IPS-18c (cell line): Measurements from ENCODE around the gene PRDM8.

ENCODE experiments used
- H3K4me3 ChIP-seq: 2 replicates; pipeline ENCODE4 v1.7.0; 2013; ENCODE audit warnings: low read depth, mild to moderate bottlenecking, low read length, moderate library complexity; ENCODE audit not compliant: insufficient read depth
- H3K9me3 ChIP-seq: one replicate; pipeline ENCODE4 v1.6.1; 2013; ENCODE audit warnings: mild to moderate bottlenecking, low read length, moderate library complexity; ENCODE audit not compliant: control insufficient read depth, insufficient read depth

The PRDM8 gene

DNA sequence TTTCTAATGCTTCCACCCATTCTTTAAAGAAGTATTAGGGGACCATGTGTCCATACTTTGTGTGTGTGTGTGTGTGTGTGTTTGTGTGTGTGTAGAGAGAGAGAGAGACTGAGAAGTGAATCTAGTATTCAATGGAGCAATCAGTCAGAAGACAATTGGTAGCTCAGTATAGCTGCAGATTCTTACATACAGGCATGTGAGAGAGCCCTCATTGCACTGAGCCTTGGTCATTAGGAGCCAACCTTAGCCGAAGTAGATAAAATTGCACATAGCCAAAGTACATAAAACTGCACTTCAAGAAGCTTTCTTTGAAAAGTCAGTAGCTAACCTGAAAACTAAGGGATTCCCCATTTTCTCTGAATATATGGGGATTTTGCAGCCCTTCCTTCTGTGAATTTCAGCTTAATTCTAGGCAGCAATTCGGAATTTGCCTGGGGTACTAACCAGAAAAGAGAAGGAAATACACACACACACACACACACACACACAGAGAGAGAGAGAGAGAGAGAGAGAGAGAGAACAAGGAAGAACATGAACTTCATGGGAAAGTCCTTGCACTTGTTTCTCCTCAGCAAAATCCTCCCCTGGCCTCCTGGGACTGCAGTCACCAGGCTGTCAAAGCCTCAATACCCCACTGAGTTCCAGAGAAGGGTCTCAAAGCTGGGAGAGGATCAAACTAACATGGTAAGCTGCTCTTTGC, 1.7 kb upstream of the PRDM8 start:
- no peaks in the 10 kb centered on the region for H3K9me3 ChIP-seq
- no peak overlapping the region for H3K4me3 ChIP-seq

DNA sequence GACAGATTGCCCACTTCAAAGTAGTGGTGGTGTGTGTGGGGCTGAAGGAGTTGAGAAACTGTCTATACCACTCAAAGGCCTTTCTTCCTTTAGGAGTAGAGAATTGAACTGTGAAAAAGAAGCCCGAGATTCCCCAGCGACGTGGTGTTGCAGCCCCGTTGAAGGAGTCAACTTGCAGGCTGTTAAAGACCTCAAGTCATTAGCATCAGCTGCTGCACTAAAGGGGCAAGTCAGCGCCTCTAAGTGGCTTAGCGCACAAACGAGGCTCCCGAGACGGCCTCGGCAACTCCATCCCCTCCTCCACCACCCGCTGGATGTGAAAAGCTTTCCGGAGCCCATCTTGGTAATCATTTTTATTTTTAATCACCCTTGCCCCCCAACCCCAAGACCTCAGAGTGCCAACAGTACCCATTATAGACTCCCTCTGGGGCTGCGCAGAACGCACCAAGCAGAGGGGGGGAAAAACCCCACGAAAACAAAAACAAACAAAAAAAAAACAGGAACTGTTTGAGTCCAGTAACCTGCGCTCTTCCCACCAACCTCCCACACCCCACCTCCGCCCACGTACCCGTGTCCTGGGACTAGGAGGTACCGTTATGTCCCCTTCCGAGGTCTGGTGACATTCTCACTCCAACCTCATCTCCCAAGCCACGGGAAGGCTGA, 913 bp upstream of the PRDM8 start:
- no peaks in the 10 kb centered on the region for H3K9me3 ChIP-seq
- no peak overlapping the region for H3K4me3 ChIP-seq

DNA sequence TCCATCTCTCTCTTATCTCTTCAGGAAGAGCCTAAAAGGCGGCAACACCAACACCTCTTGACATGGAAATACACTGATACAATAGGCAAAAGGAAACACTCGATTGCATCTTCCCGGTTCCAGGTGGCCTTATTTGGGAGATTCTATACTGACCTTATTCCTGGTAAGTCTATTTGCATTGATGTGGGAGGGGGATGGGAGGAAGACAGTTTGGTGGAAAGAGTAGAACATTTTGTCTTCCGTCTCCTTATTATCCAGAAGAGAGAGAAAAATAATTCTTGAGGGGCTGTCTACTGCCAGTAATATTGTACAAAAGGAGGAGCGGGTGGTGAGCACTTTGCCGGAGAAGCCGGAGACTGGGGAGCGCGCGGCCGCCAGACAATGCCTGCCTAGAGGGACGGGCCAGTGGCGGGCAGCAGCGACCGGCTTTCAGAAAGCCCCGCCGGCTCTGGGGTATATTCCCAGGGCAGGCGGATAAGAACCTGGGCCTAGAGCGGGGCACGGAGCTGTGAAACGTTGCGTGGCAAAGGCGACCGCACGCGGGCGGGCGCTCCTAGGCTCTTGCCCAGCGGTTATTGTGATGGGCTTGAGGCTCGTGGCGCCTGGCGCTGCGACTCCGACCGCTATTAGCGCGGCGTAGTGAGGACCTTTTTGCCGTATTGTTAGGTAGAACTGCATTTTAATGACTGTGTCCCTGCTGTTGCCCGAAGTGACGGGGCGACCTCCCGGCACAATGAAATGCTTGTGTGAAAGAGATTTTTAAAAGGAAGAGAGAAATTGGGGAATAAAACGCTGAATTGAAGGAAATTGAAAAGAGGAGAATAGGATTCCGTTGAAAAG, 518 bp downstream of the PRDM8 start:
- H3K4me3 ChIP-seq = peak overlapping the region; percentile 42

DNA sequence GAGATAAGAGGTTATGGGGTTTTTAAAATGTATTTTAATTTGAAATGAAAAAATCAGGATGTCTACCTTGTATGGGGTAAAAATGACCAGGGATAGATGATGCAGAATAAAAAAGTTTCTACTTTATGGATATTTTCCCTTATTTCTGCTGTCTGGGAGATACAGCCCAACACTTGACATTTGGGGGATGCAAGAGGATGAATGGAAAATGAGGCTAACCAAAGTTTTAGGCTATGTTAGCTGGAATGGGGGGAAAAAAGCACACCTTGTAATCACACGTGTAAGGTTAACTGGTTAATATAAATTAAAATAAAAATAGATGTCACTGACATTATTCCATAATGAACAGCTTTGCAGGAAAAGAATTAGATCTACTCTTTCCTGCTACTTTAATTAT, 1.1 kb downstream of the PRDM8 start:
- Histone ChIP-seq H3K9me3 (no peaks in the 10 kb centered on the region), H3K4me3 (no peak overlapping the region)

More for the DNA sequence above, 518 bp downstream of the PRDM8 start:
- no peaks in the 10 kb centered on the region for H3K9me3 ChIP-seq

DNA sequence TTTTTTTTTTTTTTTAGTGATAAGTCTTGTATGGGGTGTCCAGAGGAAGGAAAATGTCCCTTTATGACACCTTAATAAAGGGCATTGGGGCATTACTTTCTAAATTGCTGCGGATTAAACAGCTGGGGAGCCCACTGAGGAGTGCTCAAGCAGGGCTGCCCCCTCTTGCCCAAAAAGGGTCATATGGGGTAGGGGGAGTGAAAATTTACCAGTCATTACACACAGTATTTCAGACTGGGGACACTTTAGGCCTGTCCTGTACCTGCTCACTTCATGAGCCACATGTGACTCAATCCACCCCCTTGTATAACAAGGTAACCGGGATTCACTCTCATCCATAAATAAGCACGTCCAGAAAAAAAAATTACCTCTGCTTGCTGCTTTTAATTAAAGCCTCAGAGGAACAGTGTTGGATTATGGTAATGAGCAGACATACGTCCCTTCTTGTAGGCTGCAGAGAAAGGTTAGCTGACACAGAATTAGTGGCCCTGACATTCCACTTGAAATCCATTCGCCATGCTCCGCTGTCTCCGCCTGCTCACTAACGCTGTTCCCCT, 1.8 kb downstream of the PRDM8 start:
- no peaks in the 10 kb centered on the region for H3K9me3 ChIP-seq
- no peak overlapping the region for H3K4me3 ChIP-seq

DNA sequence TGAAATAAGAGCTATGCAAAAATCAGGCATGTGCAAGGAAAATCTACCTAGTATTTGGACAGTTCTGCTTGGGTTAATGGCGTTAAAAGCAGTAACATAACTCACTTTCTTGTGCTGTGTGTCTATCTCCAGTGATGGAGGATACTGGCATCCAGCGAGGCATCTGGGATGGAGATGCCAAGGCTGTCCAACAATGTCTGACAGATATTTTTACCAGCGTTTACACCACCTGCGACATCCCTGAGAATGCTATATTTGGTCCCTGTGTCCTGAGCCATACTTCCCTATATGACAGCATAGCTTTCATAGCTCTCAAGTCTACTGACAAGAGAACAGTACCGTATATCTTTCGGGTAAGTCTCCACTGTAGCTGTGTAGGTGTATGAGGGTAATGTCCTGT, 2.6 kb downstream of the PRDM8 start:
- H3K9me3 ChIP-seq = no peaks in the 10 kb centered on the region
- H3K4me3 ChIP-seq = no peak overlapping the region

DNA sequence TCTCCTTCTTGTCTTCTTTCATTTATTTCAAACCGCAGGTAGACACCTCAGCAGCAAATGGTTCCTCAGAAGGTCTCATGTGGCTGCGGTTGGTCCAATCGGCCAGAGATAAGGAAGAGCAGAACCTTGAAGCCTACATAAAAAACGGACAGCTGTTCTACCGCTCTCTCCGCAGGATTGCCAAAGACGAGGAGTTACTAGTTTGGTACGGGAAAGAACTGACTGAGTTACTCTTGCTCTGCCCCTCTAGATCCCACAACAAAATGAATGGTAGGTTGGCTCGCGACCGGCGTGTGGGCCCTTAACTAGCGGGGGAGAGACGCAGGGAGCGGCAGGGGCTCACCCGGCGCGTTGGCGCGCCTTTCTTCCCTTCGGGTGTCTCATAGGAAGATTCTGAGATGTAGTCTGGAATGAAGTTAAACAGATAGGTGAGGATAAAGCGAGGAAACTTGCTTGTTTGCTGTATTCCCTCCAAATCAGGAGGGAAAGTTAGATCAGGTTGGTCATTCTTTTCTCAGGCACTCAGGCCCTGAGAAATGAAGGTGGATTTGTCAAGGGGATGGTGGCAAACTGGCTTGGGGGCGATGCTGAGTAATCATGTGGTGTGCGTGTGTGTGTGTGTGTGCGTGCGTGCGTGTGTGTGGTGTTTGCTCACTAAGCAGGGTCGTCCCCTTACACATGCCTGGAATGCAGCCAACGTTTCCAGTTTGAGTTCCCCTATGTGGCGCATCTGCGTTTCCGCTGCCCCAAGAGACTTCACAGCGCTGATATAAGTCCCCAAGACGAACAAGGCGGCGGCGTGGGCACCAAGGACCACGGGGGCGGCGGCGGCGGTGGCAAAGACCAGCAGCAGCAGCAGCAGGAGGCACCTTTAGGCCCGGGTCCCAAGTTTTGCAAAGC, 4.2 kb downstream of the PRDM8 start:
- H3K4me3 ChIP-seq = peak overlapping the region; percentile 16; the same call in 1 of the 2 replicates

DNA sequence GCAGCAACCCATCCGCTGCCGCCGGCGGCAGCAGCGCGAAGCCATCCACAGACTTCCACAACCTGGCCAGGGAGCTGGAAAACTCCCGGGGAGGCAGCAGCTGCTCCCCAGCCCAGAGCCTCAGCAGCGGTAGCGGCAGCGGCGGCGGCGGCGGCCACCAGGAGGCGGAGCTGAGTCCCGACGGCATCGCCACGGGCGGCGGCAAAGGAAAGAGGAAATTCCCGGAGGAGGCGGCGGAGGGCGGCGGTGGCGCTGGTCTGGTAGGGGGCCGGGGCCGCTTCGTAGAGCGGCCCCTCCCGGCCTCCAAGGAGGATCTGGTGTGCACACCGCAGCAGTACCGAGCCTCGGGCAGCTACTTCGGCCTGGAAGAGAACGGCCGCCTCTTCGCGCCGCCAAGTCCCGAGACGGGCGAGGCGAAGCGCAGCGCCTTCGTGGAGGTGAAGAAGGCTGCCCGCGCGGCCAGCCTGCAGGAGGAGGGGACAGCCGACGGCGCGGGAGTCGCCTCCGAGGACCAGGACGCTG, 4.9 kb downstream of the PRDM8 start:
- Histone ChIP-seq H3K4me3 (peak overlapping the region; percentile 16; the same call in 1 of the 2 replicates), H3K9me3 (no peaks in the 10 kb centered on the region)

More for the DNA sequence above, 4.2 kb downstream of the PRDM8 start:
- no peaks in the 10 kb centered on the region for H3K9me3 ChIP-seq

DNA sequence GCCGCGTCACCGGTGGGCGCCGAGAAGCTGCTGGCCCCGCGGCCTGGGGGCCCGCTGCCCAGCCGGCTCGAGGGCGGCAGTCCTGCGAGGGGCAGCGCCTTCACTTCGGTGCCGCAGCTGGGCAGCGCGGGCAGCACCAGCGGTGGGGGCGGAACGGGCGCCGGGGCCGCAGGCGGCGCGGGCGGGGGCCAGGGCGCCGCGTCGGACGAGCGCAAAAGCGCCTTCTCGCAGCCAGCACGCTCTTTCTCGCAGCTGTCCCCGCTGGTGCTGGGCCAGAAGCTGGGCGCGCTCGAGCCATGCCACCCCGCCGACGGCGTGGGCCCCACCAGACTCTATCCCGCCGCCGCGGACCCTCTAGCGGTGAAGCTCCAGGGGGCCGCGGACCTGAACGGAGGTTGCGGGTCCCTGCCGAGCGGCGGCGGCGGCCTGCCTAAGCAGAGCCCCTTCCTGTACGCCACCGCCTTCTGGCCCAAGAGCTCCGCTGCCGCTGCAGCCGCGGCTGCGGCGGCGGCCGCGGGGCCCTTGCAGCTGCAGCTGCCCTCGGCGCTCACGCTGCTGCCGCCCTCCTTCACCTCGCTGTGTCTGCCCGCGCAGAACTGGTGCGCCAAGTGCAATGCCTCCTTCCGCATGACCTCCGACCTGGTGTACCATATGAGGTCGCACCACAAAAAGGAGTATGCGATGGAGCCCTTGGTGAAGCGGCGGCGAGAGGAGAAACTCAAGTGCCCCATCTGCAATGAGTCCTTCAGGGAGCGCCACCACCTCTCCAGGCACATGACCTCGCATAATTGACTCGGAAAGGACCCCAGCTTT, 5.6 kb downstream of the PRDM8 start:
- Histone ChIP-seq H3K9me3 (peaks cover 2% of the 10 kb centered on the region), H3K4me3 (peak overlapping the region; percentile 16)

DNA sequence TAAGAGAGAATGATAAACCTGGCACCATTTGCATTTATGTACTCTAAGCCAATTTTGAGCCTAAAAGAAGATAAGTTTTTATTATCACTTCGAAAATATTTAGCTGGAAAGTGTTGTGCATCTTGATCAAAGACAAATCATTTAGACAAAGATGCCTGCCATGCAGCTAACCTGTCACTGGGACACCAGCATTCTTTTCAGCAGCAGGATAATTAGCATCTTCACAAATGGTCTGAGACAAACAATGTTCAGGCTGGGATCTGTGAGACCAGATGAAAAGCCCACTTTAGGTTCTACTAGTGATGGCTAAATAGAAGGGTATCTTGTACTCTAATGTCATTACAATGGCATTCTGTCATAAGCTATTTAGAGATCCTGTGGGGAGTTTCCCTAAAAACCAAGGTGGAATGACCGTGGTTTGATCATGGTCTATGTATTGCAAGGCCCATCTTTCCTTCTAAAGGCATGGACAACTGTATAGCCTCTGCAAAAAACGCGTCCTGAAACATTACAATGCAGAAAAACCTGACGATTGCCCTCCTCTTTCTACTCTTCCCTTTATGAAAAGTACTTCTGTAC, 7.2 kb downstream of the PRDM8 start:
- no peak overlapping the region for H3K4me3 ChIP-seq

DNA sequence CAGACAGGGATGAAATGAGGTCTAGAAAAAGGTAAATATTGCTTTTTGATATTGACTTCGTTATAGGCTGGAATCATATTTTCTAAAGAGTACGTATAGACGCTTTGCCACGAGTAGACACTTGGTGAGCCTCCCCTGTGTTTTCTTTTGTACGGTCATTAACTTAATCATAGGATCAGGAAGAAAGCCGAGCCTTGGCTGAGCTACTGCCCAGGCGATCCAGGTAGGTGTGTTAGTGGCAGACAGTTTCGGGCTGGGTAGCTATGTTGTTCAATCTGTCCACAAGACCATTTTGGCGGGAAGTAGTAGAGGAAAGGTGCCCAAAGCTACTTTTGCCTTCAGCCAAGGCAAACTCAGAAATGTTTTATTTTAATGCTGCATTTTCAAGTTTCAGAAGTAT, 8.8 kb downstream of the PRDM8 start:
- no peak overlapping the region for H3K4me3 ChIP-seq
- peaks cover 2% of the 10 kb centered on the region for H3K9me3 ChIP-seq

More for the DNA sequence above, 7.2 kb downstream of the PRDM8 start:
- peaks cover 2% of the 10 kb centered on the region for H3K9me3 ChIP-seq

DNA sequence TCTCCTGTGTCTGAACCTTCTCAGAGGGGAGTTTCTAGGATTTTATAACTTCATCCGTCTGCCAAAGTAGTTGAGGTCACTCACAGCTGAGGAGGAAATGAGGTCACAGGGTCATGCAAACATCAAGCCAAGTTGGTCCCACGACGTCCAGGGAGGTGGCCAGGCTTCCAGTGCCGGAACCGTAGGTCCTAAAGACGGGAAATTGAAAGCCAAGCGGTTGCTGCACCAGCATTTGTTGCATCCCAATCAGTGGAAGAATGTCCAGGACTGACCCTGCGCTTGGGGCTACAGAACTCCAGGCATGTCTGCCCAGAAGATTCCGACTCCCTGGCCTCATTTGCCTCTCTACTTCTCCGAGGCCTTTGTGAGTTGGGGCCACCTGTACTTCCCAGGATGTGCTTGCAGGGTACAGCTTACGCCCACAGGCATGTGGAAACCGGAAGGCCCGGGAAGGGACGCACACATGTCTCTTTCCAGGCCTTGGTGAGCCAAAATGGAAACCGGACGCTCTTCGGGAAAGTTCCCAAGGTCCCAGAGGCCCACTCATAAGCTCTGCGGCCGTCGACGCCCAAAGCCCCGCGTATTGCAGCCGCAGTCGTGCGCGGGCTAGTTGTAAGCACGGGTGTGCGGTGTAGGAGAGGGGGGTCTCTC, 9.3 kb downstream of the PRDM8 start:
- H3K9me3 ChIP-seq = peaks cover 2% of the 10 kb centered on the region
- peak overlapping the region; percentile 25; the same call in 1 of the 2 replicates for H3K4me3 ChIP-seq

DNA sequence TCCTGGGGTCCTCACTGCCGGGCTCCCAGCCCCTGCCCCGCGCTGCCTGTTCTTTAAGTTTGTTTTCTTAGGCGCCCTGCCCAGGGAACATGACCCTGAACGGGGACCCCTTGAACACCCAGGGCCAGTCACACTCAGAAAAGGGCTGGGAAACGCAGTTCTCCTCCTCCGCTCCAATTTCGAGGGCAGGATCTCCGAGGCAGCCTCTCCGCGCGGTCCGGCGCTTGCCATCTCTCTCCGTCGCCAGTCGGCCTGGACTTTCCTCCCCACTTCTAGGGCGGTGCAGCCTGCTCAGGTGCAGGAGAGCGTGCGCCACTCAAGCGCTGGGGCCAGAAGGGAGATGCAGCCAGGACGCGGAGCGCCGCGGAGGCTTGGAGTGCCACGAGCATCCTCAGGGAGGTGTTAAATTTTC, 9.9 kb downstream of the PRDM8 start:
- peak overlapping the region; percentile 25 for H3K4me3 ChIP-seq

DNA sequence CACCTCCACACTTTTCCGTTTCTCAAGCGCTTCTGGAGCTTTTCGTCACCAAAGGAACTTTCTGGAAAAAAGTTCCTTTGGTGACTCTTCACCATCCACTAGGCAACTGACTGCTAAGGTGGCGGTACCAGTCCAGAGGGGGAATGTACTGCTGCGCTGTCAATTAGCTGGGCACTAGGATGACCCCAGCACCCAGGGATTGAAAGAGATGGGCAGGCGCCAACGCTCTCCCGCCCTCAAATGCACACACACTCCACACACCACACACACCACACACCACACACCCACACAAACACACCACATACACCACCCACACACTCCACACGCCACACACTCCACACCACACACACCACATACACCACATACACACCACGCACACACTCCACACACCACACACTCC, 10.4 kb downstream of the PRDM8 start:
- H3K4me3 ChIP-seq = no peak overlapping the region
- peaks cover 2% of the 10 kb centered on the region for H3K9me3 ChIP-seq

More for the DNA sequence above, 9.9 kb downstream of the PRDM8 start:
- H3K9me3 ChIP-seq = peaks cover 2% of the 10 kb centered on the region
